ENCODE results near the gene CCDC30.

GRCh38 chr1:42601472-42601871, 138.4 kb downstream of the CCDC30 start:
- TF ChIP-seq EP300 (IDR thresholded peaks at IDR 0.05) (no peak), POLR2A (IDR thresholded peaks at IDR 0.05) (no peak), CTCF (IDR thresholded peaks at IDR 0.05) (no peak), POLR2AphosphoS5 (IDR thresholded peaks at IDR 0.05) (no peak)

Data from upper lobe of left lung (tissue), 4 donors.